SK-N-MC (cell line): ENCODE data around the gene MAP2.

Experiments
- EZH2 ChIP-seq: fragments of 200-600 bp; sonication (generic); IDR thresholded peaks from one replicate; pipeline ENCODE4 v1.6.1; 2017; ENCODE audit warnings: antibody characterized with exemption
- FOXP2 ChIP-seq: optimal IDR thresholded peaks from 2 replicates; pipeline ENCODE3; 2011; ENCODE audit warnings: mild to moderate bottlenecking, moderate library complexity; ENCODE audit not compliant: insufficient read depth; ENCODE audit errors: extremely low read length, control extremely low read depth
- POLR2AphosphoS5 ChIP-seq: IDR thresholded peaks from 2 replicates; pipeline ENCODE4 v1.6.1; 2012; ENCODE audit warnings: mild to moderate bottlenecking, low read depth, low read length, borderline replicate concordance

- TF ChIP-seq POLR2AphosphoS5 (no peak), EZH2 (no peak), FOXP2 (no peak)
Measured at GRCh38 chr2:209661286-209661894, 237.5 kb downstream of the MAP2 start.
